ENCODE measurements around the gene PDP2. TPM values are rescaled to one million over a fixed set of nuclear protein-coding genes. Genes with fewer than 3 reads are reported as not detected.

PDP2 gene
- total and polyA plus RNA-seq, 9 of the 15 experiments (the other 6 are each of a cell fraction or from before 2014, with no cell fraction given), result 2.5 to 24.3 (median 7.2) TPM

DNA sequence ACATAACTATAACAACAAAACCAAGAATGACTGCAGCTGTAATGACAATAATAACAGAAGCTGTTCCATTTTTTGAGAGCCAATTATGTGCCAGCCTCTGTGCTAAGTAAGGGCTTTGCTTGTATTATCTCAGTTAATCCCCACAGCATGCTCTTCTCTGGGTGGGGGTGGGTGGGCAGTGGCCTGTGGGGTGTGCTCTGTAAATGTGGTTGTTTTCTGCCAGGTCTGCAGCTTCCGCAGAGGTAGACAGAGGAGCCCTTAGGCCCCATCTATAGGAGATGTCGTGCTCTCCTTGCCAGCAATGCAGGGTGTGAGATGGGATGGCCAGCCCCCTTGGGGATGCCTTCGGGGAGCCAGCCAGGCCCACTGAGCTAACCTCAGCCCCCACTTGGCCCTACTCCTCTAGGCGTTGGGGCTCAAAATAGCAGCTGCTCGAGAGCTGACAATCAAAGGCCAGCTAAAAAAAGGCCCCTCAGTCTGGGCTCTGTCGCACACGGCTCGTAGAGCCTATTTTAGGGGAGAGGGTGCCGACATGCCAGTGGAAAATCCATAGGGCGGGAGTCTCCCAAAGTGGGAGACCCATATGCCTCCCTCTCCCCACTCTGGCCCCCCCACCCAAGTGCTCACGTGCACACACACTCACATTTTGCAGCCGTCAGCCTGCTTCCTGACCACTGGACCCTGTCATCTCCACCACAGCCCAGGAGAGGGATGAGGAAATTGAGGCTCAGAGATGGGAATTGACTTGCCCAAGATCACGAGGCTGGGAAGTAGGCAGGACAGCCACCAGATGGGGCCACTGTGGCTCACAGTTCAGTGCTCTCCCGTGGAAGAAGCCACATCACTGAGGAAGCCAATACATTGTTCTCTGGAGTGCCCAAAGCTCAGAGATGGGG is 22.6 kb downstream of the PDP2 start (continued):
- TF ChIP-seq, protein P1, sequence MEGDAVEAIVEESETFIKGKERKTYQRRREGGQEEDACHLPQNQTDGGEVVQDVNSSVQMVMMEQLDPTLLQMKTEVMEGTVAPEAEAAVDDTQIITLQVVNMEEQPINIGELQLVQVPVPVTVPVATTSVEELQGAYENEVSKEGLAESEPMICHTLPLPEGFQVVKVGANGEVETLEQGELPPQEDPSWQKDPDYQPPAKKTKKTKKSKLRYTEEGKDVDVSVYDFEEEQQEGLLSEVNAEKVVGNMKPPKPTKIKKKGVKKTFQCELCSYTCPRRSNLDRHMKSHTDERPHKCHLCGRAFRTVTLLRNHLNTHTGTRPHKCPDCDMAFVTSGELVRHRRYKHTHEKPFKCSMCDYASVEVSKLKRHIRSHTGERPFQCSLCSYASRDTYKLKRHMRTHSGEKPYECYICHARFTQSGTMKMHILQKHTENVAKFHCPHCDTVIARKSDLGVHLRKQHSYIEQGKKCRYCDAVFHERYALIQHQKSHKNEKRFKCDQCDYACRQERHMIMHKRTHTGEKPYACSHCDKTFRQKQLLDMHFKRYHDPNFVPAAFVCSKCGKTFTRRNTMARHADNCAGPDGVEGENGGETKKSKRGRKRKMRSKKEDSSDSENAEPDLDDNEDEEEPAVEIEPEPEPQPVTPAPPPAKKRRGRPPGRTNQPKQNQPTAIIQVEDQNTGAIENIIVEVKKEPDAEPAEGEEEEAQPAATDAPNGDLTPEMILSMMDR (IDR thresholded peaks at IDR 0.05 in 2 of 3, conservative IDR thresholded peaks at IDR 0.05 in 1 of 3; ENCODE audit: insufficient read depth in 2 of 3, low read depth in 1 of 3, low read length in 3 of 3), result peak in 1 of 3 experiments; percentile 35; a peak in 2 of 6 replicates
- TF ChIP-seq RAD21 (CRISPR knock-in tag; conservative IDR thresholded peaks at IDR 0.05 in 1 of 2, IDR thresholded peaks at IDR 0.05 in 1 of 2), result peak in 1 of 2 experiments; percentile 25; a peak in 1 of 4 replicates

DNA sequence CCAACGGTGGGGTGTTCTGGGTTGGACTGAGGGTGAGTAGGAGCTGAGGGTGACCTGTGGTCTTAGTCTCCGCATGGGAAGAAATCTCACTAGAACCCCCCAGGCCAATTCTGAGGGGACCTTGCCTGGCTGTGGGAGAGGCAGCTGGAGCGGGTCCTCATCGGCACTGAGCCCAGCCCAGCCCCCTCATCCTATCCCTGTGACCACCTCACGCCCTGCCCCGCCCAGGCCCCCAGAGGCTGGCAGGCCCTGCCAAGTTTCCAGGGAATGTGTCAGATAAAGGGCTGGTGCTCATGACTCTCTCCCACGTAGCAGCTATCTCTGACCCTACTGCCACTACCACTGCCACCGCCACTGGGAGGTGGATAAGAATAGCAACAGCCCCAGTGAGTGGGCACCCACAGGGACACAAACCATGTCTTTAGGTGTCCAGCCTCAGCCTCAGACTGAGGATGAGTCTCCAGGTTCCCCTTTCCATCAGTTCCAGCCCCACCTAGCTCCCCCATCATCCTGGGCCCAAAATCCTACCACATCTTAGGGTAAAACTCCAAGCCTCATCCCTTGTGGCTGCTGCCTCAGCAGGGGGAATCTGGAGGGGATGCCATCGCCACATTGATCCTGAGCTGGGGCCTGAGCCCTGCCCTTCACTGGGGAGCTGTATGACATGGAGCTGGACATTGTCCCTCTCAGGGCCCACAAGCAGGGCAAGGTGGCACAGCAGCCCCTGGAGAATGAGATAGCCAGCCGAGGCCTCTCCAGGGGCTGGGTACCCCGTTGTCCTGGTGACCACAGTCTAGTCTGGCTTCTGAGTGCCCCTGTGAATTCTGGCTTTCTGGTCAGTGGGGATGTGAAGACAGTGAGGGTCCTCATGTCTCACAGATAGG is 23.5 kb downstream of the PDP2 start:
- Histone ChIP-seq H3K36me3 (ENCODE audit: control insufficient read depth, insufficient read depth, low read length) (no peaks in the 10 kb centered on the region), H3K9me3 (replicated peaks; ENCODE audit: control insufficient read depth, insufficient read depth, low read depth, low read length) (no peaks in the 10 kb centered on the region), H3K4me2 (ENCODE audit: insufficient read depth, low read length) (no peak overlapping the region), H3K9ac (ENCODE audit: insufficient read depth in 1 of 2, low read depth in 2 of 2, low read length in 2 of 2) (peak overlapping the region in 1 of 2 experiments; percentile 21; a peak in 1 of 4 replicates), H2AFZ (ENCODE audit: low read depth, low read length) (no peak overlapping the region), H3K27ac (ENCODE audit: extremely low read depth, low read depth, low read length) (no peak overlapping the region), H3K4me1 (replicated peaks in 1 of 2; ENCODE audit: control insufficient read depth in 2 of 2, insufficient read depth in 2 of 2, low read length in 2 of 2) (peaks cover 42 to 60% of the 10 kb centered on the region in 2 experiments), H3K4me3 (no peak overlapping the region), H3K27me3 (ENCODE audit: control insufficient read depth in 2 of 2, insufficient read depth in 2 of 2, low read length in 2 of 2) (no peaks in the 10 kb centered on the region), H3K9me1 (ENCODE audit: control insufficient read depth, insufficient read depth, low read length) (no peaks in the 10 kb centered on the region), H3K79me2 (ENCODE audit: control insufficient read depth, insufficient read depth, low read length) (no peaks in the 10 kb centered on the region), H4K20me1 (replicated peaks; ENCODE audit: control insufficient read depth, insufficient read depth, low read length) (no peaks in the 10 kb centered on the region)
- TF ChIP-seq HIVEP1 (CRISPR knock-in tag; IDR thresholded peaks at IDR 0.05) (no peak), JUN (IDR thresholded peaks at IDR 0.05; ENCODE audit: borderline replicate concordance, low read depth, low read length) (no peak), JUN (CRISPR knock-in tag; IDR thresholded peaks at IDR 0.05; ENCODE audit: borderline replicate concordance) (no peak), PTRF (tag; IDR thresholded peaks at IDR 0.05) (no peak), FOSL1 (tag; conservative IDR thresholded peaks at IDR 0.05) (no peak), MAZ (CRISPR knock-in tag; conservative IDR thresholded peaks at IDR 0.05 in 1 of 2, IDR thresholded peaks at IDR 0.05 in 1 of 2) (no peak)
- no peak for ATAC-seq
- no peak for FAIRE-seq
- POLR2A ChIA-PET, result interaction anchor here (0.8 to 1.3 kb wide), 3 partner anchors 11 to 25 kb away, joined by 3 to 4 read pairs (median 3); no protein-coding TSS in a partner anchor
- intact Hi-C loops (cut with micrococcal nuclease) (no loop called here), in situ Hi-C loops (cut with MboI) (no loop called here)
- no TSS peak for BruUV-seq (replicated peaks)
- DNase-seq (ENCODE audit: extremely low read depth in 1 of 4, low spot score in 3 of 4), result no peak
- CTCF ChIA-PET (ENCODE audit: low intra/inter-chr PET ratio), result no interaction called here
- 71% methylated on average over 10 of the region's 11 CpGs for WGBS (ENCODE audit: insufficient coverage, low coverage, missing lambda C conversion rate)

Data from K562 (cell line).